PFSK-1 (cell line): ENCODE measurements around the gene TNNI3K.

Experiments used
- FOXP2 ChIP-seq: optimal IDR thresholded peaks from 2 replicates; pipeline ENCODE3; 2011; ENCODE audit warnings: borderline replicate concordance, control low read depth, inconsistent platforms; ENCODE audit not compliant: insufficient read depth; ENCODE audit errors: extremely low read length, extremely low read depth
- POLR2AphosphoS5 ChIP-seq: IDR thresholded peaks from 2 replicates; pipeline ENCODE4 v1.6.1; 2012; ENCODE audit warnings: low read depth, mild to moderate bottlenecking, control low read depth, low read length, moderate library complexity
- REST ChIP-seq, 2 experiments: IDR thresholded peaks; 2 replicates each; pipeline versions ENCODE4 v1.6.1 to v1.8.0; 2011 to 2012; ENCODE audit warnings: low read depth in 2 of 2, low read length in 2 of 2, control low read depth in 1 of 2, inconsistent platforms in 1 of 2, mild to moderate bottlenecking in 1 of 2, moderate library complexity in 1 of 2; ENCODE audit not compliant: insufficient read depth in 1 of 2
- SIN3A ChIP-seq: IDR thresholded peaks from 2 replicates; pipeline ENCODE4 v1.6.1; 2012; ENCODE audit warnings: mild to moderate bottlenecking, low read length, moderate library complexity, borderline replicate concordance; ENCODE audit not compliant: insufficient read depth
- TAF1 ChIP-seq: IDR thresholded peaks from 2 replicates; pipeline ENCODE4 v1.6.1; 2012; ENCODE audit warnings: low read length, control low read depth, borderline replicate concordance; ENCODE audit not compliant: insufficient read depth

TNNI3K gene

DNA sequence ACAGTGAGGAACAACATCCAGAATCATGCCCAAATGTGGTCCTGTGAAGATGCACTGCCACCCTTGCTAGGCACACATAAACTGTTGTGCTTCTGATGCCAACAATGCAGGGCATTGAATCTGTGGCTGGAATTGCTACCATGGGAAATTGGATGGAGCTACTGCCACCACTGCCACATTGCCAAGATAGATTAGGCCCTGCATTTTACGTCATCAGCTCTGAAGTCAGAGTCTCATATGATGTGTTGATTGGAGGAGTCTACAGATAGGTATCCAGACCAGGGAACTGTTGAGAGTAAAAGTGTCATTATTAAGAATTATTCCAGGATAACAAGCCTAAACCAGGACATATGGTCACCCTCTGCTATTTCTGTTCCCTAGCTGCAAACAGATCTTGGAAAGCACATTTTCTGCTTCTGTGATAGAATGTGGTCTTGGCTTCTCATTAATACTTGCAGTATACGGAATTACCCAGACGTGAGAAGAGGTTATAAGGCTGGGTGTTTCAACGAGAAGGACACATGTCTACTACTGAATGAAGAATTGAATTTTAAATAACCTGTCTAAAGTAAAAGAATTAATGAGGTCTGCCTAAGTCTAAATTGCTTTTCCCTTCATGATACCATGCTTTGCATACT, 106.6 kb downstream of the TNNI3K start:
- no peak for TF ChIP-seq FOXP2
- no peak for TF ChIP-seq SIN3A
- no peak for TF ChIP-seq REST (IDR thresholded peaks at IDR 0.05; ENCODE audit: insufficient read depth in 1 of 2, low read depth in 2 of 2, low read length in 2 of 2)
- no peak for TF ChIP-seq POLR2AphosphoS5
- TF ChIP-seq TAF1: no peak

GRCh38 chr1:74343216-74343615, 108.0 kb downstream of the TNNI3K start:
- no peak for TF ChIP-seq FOXP2
- TF ChIP-seq REST (IDR thresholded peaks at IDR 0.05; ENCODE audit: insufficient read depth in 1 of 2, low read depth in 2 of 2, low read length in 2 of 2): no peak
- TF ChIP-seq SIN3A: no peak
- TF ChIP-seq TAF1: no peak
- TF ChIP-seq POLR2AphosphoS5: no peak

GRCh38 chr1:74344387-74344786, 109.2 kb downstream of the TNNI3K start:
- no peak for TF ChIP-seq REST (IDR thresholded peaks at IDR 0.05; ENCODE audit: insufficient read depth in 1 of 2, low read depth in 2 of 2, low read length in 2 of 2)
- TF ChIP-seq FOXP2: no peak
- TF ChIP-seq POLR2AphosphoS5: no peak
- TF ChIP-seq TAF1: no peak
- TF ChIP-seq SIN3A: no peak

DNA sequence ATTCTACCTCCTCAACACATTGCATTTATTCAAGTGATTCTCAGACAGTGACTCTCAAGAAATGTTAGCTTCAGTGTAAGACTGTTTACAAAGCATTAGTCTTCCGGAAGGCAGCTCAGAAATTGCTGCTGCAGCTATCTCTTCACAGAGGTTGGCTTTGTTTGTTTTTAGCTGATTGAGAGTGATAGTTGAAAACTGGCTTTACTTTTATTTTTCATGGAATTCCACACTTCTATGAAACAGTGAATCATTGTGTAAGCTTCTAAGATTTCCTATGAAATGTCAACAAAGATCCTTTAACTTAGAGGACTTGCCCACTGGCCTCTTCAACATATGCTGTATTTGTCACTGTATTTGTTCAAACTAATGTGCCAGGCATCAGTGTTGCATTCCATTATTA, 121.3 kb downstream of the TNNI3K start:
- TF ChIP-seq TAF1: no peak
- no peak for TF ChIP-seq REST (IDR thresholded peaks at IDR 0.05; ENCODE audit: insufficient read depth in 1 of 2, low read depth in 2 of 2, low read length in 2 of 2)
- TF ChIP-seq FOXP2: no peak

GRCh38 chr1:74357150-74357549, 122.0 kb downstream of the TNNI3K start:
- TF ChIP-seq SIN3A (no peak), FOXP2 (no peak), POLR2AphosphoS5 (no peak), REST (IDR thresholded peaks at IDR 0.05; ENCODE audit: insufficient read depth in 1 of 2, low read depth in 2 of 2, low read length in 2 of 2) (no peak), TAF1 (no peak)
